GM12878 (cell line): Measurements from ENCODE around the gene MLLT3. TPM values are rescaled to one million over a fixed set of nuclear protein-coding genes. Genes with fewer than 3 reads are reported as not detected.

ENCODE experiments used
- ATAC-seq: fragments of 200-7000 bp; cut with Tn5 transposase; 3 replicates; pipeline ENCODE4 v1.9.1; 2020; ENCODE audit warnings: mild to moderate bottlenecking, moderate library complexity
- BruUV-seq: library from RNA; stranded (reverse); fragments of 400-500 nt; replicated peaks from 2 replicates; lab custom pipeline; 2021; lab: Mats Ljungman, UMichigan
- CTCF ChIA-PET: fragments of 300-600 bp; sonication (Branson Sonifier 250); formaldehyde crosslinking; extraction: SDS; loops from one replicate; lab custom pipeline; 2021; ENCODE audit warnings: inconsistent platforms; lab: Yijun Ruan, JAX
- POLR2A ChIA-PET: fragments of 350-600 bp; formaldehyde crosslinking; extraction: SDS; loops from one replicate; lab custom pipeline; 2021; ENCODE audit warnings: inconsistent platforms; lab: Charles Lee
- RAD21 ChIA-PET: fragments of 300-600 bp; sonication (Branson Sonifier 250); formaldehyde crosslinking; loops from one replicate; lab custom pipeline; 2023; ENCODE audit warnings: antibody characterized with exemption; ENCODE audit not compliant: unreplicated experiment; lab: Charles Lee
- SMC1A ChIA-PET: fragments of 300-600 bp; sonication (Branson Sonifier 250); formaldehyde crosslinking; loops from one replicate; lab custom pipeline; 2023; ENCODE audit not compliant: unreplicated experiment, uncharacterized antibody; lab: Charles Lee
- DNase-seq: peaks from one replicate; pipeline ENCODE4 v3.0.0-alpha.2; 2011; ENCODE audit warnings: low read depth, low spot score
- FAIRE-seq: peaks from 3 replicates; lab custom pipeline; 2011; peaks lifted over from hg19 to GRCh38; lab: Jason Lieb, UNC
- H2AFZ ChIP-seq: 2 replicates; pipeline ENCODE4 v1.6.0; 2011; ENCODE audit warnings: low read depth, low read length, control low read depth; ENCODE audit not compliant: control insufficient read depth
- H3K27ac ChIP-seq: 2 replicates; pipeline ENCODE4 v1.5.1; 2011; ENCODE audit warnings: control low read depth; ENCODE audit not compliant: control insufficient read depth, insufficient read depth
- H3K27me3 ChIP-seq, 2 experiments: replicated peaks in 1 of 2; 2 replicates each; pipeline versions ENCODE4 v1.6.0 to v1.6.1; 2011; ENCODE audit warnings: low read length in 1 of 2; ENCODE audit not compliant: control insufficient read depth in 2 of 2, insufficient read depth in 2 of 2
- H3K36me3 ChIP-seq, 2 experiments: 2 replicates each; pipeline ENCODE4 v1.5.1; 2011; ENCODE audit warnings: low read length in 1 of 2; ENCODE audit not compliant: control insufficient read depth in 2 of 2, insufficient read depth in 2 of 2
- H3K4me1 ChIP-seq: 2 replicates; pipeline ENCODE4 v1.6.1; 2011; ENCODE audit warnings: mild to moderate bottlenecking, low read length, moderate library complexity, mixed read lengths; ENCODE audit not compliant: control insufficient read depth, insufficient read depth
- H3K4me2 ChIP-seq: 2 replicates; pipeline ENCODE4 v1.6.0; 2011; ENCODE audit warnings: control low read depth; ENCODE audit not compliant: control insufficient read depth, insufficient read depth
- H3K4me3 ChIP-seq: fragments of 200-600 bp; sonication (generic); 2 replicates; pipeline ENCODE4 v1.5.1; 2016
- H3K79me2 ChIP-seq: 2 replicates; pipeline ENCODE4 v1.6.0; 2011; ENCODE audit warnings: low read length; ENCODE audit not compliant: control insufficient read depth, insufficient read depth
- H3K9ac ChIP-seq: 2 replicates; pipeline ENCODE4 v1.8.0; 2011; ENCODE audit warnings: low read length, control low read depth, mixed read lengths; ENCODE audit not compliant: control insufficient read depth, insufficient read depth
- H3K9me3 ChIP-seq: replicated peaks from 3 replicates; pipeline ENCODE4 v1.5.1; 2011; ENCODE audit warnings: mild to moderate bottlenecking, low read length; ENCODE audit not compliant: control insufficient read depth, insufficient read depth
- H4K20me1 ChIP-seq: 2 replicates; pipeline ENCODE4 v1.6.0; 2011; ENCODE audit not compliant: control insufficient read depth, insufficient read depth
- ASH2L ChIP-seq: fragments of 300-600, 200-600 bp; sonication (generic); IDR thresholded peaks from 2 replicates; pipeline ENCODE4 v1.6.1; 2017; ENCODE audit warnings: low read depth, mild to moderate bottlenecking, borderline replicate concordance
- CHD1 ChIP-seq: IDR thresholded peaks from 2 replicates; pipeline ENCODE4 v1.6.1; 2012; ENCODE audit warnings: low read depth, low read length, improper control_type of control experiment
- ESRRA ChIP-seq: IDR thresholded peaks from 2 replicates; pipeline ENCODE4 v1.6.1; 2012; ENCODE audit warnings: mild to moderate bottlenecking, low read length, improper control_type of control experiment
- IKZF2 ChIP-seq, 2 experiments: fragments of 450-650 bp; IDR thresholded peaks; 2 replicates each; pipeline ENCODE4 v1.6.1; 2017; ENCODE audit warnings: mild to moderate bottlenecking in 2 of 2, moderate library complexity in 2 of 2
- JUNB ChIP-seq: IDR thresholded peaks from 2 replicates; pipeline ENCODE4 v1.6.1; 2016; ENCODE audit warnings: antibody characterized with exemption, mild to moderate bottlenecking
- NFIC ChIP-seq: IDR thresholded peaks from 2 replicates; pipeline ENCODE4 v1.6.1; 2012; ENCODE audit warnings: low read depth, mild to moderate bottlenecking, inconsistent platforms, low read length, moderate library complexity
- SIX5 ChIP-seq: IDR thresholded peaks from 2 replicates; pipeline ENCODE4 v1.6.1; 2011; ENCODE audit warnings: mild to moderate bottlenecking, low read depth, low read length, moderate library complexity; ENCODE audit not compliant: severe bottlenecking
- SMAD5 ChIP-seq: IDR thresholded peaks from 2 replicates; pipeline ENCODE4 v1.6.1; 2016; ENCODE audit warnings: antibody characterized with exemption, low read depth
- SP1 ChIP-seq: IDR thresholded peaks from one replicate; pipeline ENCODE4 v1.6.1; 2011; ENCODE audit warnings: low read depth, low read length
- ZBED1 ChIP-seq: IDR thresholded peaks from 2 replicates; pipeline ENCODE4 v1.6.1; 2016; ENCODE audit warnings: borderline replicate concordance
- ZNF24 ChIP-seq: fragments of 450-650 bp; IDR thresholded peaks from 2 replicates; pipeline ENCODE4 v1.6.1; 2017; ENCODE audit warnings: antibody characterized with exemption, mild to moderate bottlenecking
- WGBS: methylation state at CpG from one replicate; pipeline ENCODE4 v1.1.6; 2016; ENCODE audit warnings: low lambda C conversion rate; ENCODE audit not compliant: insufficient replicate concordance, insufficient coverage; ENCODE audit errors: missing lambda C conversion rate; 5-methylcytosine and 5-hydroxymethylcytosine counted together
- in situ Hi-C: fragments of 300-500 bp; cut with MboI; formaldehyde crosslinking; loops from 9 replicates; pipeline ENCODE4 v1.14.3; 2018; ENCODE audit warnings: mixed read lengths
- intact Hi-C: fragments of 100-400 bp; cut with micrococcal nuclease; formaldehyde crosslinking; loops from one replicate; pipeline ENCODE4 v1.14.2; 2022; ENCODE audit not compliant: unreplicated experiment
- polyA plus RNA-seq, 11 experiments: library from polyadenylated mRNA; depleted of rRNA in 4 of 11; unstranded in 6 of 11; stranded (reverse) in 5 of 11; fragments of >200 nt; fragmentation: Nextera tagmentation in 4 of 11; fragmentation: Illumina TruSeq in 1 of 11; extraction: Ambion mirVana in 4 of 11; extraction: Trizol in 1 of 11; gene quantifications; 1 replicate in 1 of 11; 2 replicates in 10 of 11; pipeline versions ENCODE4 v1.2.1 to v1.2.3, GENCODE V29; 2011 to 2016; ENCODE audit warnings: inconsistent platforms in 2 of 11, missing spikeins in 2 of 11, low read depth in 1 of 11
- total RNA-seq, 4 experiments: library from RNA; depleted of rRNA in 3 of 4; stranded (reverse); fragments of >200 nt in 3 of 4; fragmentation: Illumina TruSeq in 1 of 4; extraction: Trizol in 1 of 4; gene quantifications; 2 replicates each; pipeline versions ENCODE4 v1.2.1 to v1.2.3, GENCODE V29; 2013 to 2021
- TF ChIP-seq, protein P1 (sequence below): fragments of 450-650 bp; formaldehyde crosslinking; IDR thresholded peaks from 2 replicates; pipeline ENCODE4 v1.4.0; 2022; ENCODE audit warnings: mild to moderate bottlenecking, moderate library complexity

The MLLT3 gene
- total and polyA plus RNA-seq, 10 of the 15 experiments (the other 5 are each of a cell fraction or from before 2014, with no cell fraction given), result 17.7 to 72.3 (median 35.6) TPM

DNA sequence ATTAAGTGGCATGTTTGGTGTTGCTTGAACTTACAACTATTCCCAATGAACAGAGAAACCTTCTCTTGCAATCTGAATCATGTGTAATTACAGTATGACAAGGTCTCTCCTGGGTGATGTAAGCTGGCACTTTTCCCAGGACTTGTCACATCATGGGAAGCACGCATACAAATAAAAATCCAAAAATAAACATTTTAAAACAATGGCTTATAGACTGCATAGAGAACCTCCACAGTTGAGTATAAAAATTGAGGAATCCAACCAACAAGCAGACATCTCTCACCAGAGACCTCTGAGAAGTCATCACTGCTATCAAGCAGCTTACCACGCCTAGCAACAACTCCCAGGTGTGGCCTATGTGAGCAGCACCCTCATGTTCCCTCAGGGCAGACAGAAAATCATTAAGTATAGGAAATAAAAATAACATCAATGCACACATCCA is 3.9 kb downstream of the MLLT3 start (continued):
- TF ChIP-seq, protein P1, sequence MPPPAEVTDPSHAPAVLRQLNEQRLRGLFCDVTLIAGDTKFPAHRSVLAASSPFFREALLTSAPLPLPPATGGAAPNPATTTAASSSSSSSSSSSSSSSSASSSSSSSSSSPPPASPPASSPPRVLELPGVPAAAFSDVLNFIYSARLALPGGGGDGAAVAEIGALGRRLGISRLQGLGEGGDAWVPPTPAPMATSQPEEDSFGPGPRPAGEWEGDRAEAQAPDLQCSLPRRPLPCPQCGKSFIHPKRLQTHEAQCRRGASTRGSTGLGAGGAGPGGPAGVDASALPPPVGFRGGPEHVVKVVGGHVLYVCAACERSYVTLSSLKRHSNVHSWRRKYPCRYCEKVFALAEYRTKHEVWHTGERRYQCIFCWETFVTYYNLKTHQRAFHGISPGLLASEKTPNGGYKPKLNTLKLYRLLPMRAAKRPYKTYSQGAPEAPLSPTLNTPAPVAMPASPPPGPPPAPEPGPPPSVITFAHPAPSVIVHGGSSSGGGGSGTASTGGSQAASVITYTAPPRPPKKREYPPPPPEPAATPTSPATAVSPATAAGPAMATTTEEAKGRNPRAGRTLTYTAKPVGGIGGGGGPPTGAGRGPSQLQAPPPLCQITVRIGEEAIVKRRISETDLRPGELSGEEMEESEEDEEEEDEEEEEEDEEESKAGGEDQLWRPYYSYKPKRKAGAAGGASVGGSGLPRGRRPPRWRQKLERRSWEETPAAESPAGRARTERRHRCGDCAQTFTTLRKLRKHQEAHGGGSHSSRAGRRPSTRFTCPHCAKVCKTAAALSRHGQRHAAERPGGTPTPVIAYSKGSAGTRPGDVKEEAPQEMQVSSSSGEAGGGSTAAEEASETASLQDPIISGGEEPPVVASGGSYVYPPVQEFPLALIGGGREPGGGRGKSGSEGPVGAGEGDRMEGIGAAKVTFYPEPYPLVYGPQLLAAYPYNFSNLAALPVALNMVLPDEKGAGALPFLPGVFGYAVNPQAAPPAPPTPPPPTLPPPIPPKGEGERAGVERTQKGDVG (CRISPR knock-in tag), result no peak
- TF ChIP-seq SMAD5 (no peak), ASH2L (no peak), NFIC (no peak), ZNF24 (no peak), ZBED1 (no peak)

DNA sequence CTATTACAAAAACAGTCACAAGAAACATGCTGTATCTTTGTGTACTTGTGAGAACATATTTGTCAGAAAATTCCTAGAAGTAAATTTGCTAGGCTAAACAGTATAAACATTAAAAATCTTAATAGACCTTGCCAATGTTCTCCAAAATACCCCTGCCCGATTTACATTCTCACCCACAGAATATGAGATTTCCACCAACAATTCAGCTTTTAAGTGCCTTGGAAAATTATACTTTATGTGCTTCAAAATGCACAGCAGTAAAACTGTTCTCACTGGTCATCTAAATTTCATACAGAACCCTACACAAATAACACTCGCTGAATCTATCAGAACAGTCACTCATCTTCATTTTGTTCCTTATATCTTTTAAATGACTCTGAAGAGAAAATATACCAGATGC is 5.5 kb downstream of the MLLT3 start:
- in situ Hi-C loops (no loop called here), intact Hi-C loops (no loop called here)
- 100% methylated on average over 2 of the region's 2 CpGs for WGBS
- ChIA-PET POLR2A (interaction anchor here (1.8 kb wide), 1 partner anchor 15 kb away, joined by 5 read pairs; no protein-coding TSS in a partner anchor), RAD21 (interaction anchor here (0.5 to 5.6 kb wide), 12 partner anchors 9 to 261 kb away, joined by 3 to 55 read pairs (median 8); no protein-coding TSS in a partner anchor), SMC1A (interaction anchor here (0.6 to 8.0 kb wide), 27 partner anchors 8 to 671 kb away, joined by 3 to 68 read pairs (median 6); no protein-coding TSS in a partner anchor), CTCF (interaction anchor here (0.8 to 5.1 kb wide), 9 partner anchors 9 to 324 kb away, joined by 3 to 32 read pairs (median 4); no protein-coding TSS in a partner anchor)
- Histone ChIP-seq H3K36me3 (no peaks in the 10 kb centered on the region; a peak in 1 of 4 replicates), H3K79me2 (peaks cover 83% of the 10 kb centered on the region), H3K27me3 (no peaks in the 10 kb centered on the region), H3K4me2 (no peak overlapping the region), H3K9me3 (no peaks in the 10 kb centered on the region), H3K4me3 (no peak overlapping the region), H3K27ac (no peak overlapping the region), H3K9ac (no peak overlapping the region), H2AFZ (no peak overlapping the region), H4K20me1 (no peaks in the 10 kb centered on the region), H3K4me1 (no peaks in the 10 kb centered on the region)
- FAIRE-seq (no peak), DNase-seq (no peak), ATAC-seq (no peak)
- TF ChIP-seq CHD1 (no peak), ESRRA (no peak), SP1 (no peak), SIX5 (no peak), IKZF2 (IDR thresholded peaks at IDR 0.05) (no peak), JUNB (no peak)
- no TSS peak for BruUV-seq
